Measurements from ENCODE around the gene ADAM10. TPM values are rescaled to one million over a fixed set of nuclear protein-coding genes. Genes with fewer than 3 reads are reported as not detected.

Gene ADAM10
- total RNA-seq, 1 donor from 2014 or later = 87.7 TPM

DNA sequence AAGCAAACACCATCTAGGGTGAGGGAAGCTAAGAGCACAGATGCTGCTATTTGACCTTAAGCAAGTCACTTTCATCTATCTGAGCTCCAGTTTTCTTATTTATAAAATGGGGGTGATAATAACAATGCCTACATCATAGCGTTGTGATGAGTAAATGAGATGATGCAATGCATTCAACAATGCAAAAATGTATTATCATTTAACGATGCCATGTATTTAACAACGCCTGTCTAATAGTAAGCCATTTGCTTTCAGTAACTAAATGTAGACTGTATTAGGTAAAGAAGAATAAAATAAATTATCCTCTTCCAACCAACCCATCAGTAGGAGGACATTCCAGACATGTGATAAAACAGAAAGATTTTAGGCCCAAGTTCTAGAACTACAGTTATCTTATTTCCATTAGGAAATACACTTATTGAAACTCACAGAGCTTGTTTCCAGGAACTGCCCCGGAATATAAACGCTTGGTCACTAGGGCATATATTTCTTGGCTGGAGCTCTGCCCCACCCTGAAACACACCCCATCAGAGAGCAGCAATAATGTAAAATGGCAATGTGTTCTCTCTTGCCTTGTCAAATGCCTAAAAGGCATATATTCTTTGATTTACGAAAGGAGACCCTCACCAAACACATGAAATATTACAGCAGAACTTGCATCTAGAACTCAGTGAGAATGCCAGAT, 189.5 kb downstream of the ADAM10 start:
- ChIA-PET CTCF (no interaction called here), POLR2A (no interaction called here)
- no peaks in the 10 kb centered on the region for H3K9me3 Mint-ChIP-seq
- no peaks in the 10 kb centered on the region for H3K4me1 Mint-ChIP-seq
- no peak overlapping the region for H3K27ac Mint-ChIP-seq
- no peak overlapping the region for H3K4me3 Mint-ChIP-seq
- TF ChIP-seq, protein P1, sequence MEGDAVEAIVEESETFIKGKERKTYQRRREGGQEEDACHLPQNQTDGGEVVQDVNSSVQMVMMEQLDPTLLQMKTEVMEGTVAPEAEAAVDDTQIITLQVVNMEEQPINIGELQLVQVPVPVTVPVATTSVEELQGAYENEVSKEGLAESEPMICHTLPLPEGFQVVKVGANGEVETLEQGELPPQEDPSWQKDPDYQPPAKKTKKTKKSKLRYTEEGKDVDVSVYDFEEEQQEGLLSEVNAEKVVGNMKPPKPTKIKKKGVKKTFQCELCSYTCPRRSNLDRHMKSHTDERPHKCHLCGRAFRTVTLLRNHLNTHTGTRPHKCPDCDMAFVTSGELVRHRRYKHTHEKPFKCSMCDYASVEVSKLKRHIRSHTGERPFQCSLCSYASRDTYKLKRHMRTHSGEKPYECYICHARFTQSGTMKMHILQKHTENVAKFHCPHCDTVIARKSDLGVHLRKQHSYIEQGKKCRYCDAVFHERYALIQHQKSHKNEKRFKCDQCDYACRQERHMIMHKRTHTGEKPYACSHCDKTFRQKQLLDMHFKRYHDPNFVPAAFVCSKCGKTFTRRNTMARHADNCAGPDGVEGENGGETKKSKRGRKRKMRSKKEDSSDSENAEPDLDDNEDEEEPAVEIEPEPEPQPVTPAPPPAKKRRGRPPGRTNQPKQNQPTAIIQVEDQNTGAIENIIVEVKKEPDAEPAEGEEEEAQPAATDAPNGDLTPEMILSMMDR (IDR thresholded peaks at IDR 0.05) = no peak
- DNase-seq (no peak), ATAC-seq (ENCODE audit: low read depth) (no peak)
- H3K27me3 Mint-ChIP-seq = peaks cover 3% of the 10 kb centered on the region
- intact Hi-C loops (cut with micrococcal nuclease) = no loop called here
- no peaks in the 10 kb centered on the region for H3K36me3 Mint-ChIP-seq (ENCODE audit: low read depth)

DNA sequence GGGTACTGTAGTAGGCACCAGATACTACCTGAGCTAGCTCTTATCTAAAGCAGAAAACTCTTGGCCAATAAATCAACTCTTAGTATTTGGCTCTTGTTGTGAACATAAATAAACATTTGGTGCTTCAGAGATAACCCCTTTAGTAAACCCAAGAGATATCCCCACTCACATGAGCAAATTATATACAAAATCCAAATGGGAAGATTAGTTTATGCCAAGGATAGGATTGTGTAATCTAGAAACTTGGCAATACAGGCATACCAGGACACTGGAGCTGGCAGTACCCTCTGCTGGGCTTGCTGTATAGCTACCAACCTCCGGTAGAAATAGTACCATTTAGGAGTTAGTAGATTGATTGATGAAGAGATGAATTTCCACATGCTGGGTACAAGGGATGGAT, 190.7 kb downstream of the ADAM10 start:
- Mint-ChIP-seq H3K27ac (no peak overlapping the region), H3K4me3 (no peak overlapping the region), H3K36me3 (ENCODE audit: low read depth) (no peaks in the 10 kb centered on the region), H3K27me3 (peaks cover 3% of the 10 kb centered on the region), H3K9me3 (no peaks in the 10 kb centered on the region), H3K4me1 (no peaks in the 10 kb centered on the region)
- ATAC-seq (ENCODE audit: low read depth) = no peak
- DNase-seq = no peak
- POLR2A ChIA-PET = no interaction called here
- intact Hi-C loops (cut with micrococcal nuclease) = no loop called here
- CTCF ChIA-PET = no interaction called here
- TF ChIP-seq, protein P1 (IDR thresholded peaks at IDR 0.05) = no peak

DNA sequence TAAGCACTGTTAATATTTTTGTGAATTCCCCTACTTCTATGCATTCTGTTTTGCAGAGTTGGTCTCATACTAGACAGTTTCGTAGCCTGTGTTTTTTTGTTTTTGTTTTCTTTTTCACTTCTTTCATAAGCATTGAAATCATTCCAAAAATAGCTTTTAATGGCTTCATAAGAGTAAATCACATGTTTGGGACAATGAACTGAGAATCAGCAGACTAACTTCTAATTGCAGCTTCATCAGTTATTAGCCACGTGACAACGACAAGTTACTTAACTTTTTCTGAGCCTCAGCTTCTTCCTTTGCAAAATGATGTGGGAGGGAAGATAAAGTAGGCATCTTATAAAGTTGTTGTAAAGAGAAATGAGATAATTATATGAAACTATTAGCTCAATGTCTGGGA, 193.0 kb downstream of the ADAM10 start:
- intact Hi-C loops (cut with micrococcal nuclease) = no loop called here
- Mint-ChIP-seq H3K4me3 (no peak overlapping the region), H3K9me3 (no peaks in the 10 kb centered on the region), H3K27ac (no peak overlapping the region), H3K4me1 (peaks cover 2% of the 10 kb centered on the region), H3K36me3 (ENCODE audit: low read depth) (no peaks in the 10 kb centered on the region), H3K27me3 (peaks cover 17% of the 10 kb centered on the region)
- CTCF ChIA-PET = no interaction called here
- TF ChIP-seq, protein P1 (IDR thresholded peaks at IDR 0.05) = no peak
- POLR2A ChIA-PET = no interaction called here
- no peak for DNase-seq
- ATAC-seq (ENCODE audit: low read depth) = no peak

DNA sequence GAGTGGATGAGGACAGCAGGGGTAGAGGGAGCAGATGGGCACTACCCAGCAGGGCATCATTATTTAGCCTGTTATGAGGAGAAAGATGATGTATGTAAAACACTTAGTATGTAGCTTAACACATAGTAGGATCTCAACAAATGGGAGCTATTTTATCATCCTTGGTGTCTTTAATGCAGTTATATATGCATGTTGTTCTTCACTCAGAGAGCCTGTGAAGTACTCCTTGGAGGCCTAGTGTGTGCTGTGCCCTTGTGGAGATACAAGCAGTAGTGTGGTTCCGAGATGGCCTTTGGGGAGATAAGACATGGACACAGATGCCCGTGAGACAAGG, 193.5 kb downstream of the ADAM10 start:
- Mint-ChIP-seq H3K9me3 (no peaks in the 10 kb centered on the region), H3K27me3 (peaks cover 23% of the 10 kb centered on the region), H3K36me3 (ENCODE audit: low read depth) (no peaks in the 10 kb centered on the region), H3K4me3 (no peak overlapping the region), H3K4me1 (peaks cover 8% of the 10 kb centered on the region), H3K27ac (no peak overlapping the region)
- DNase-seq (no peak), ATAC-seq (ENCODE audit: low read depth) (no peak)
- CTCF ChIA-PET = no interaction called here
- TF ChIP-seq, protein P1 (IDR thresholded peaks at IDR 0.05) = no peak
- POLR2A ChIA-PET = no interaction called here
- intact Hi-C loops (cut with micrococcal nuclease) = no loop called here

DNA sequence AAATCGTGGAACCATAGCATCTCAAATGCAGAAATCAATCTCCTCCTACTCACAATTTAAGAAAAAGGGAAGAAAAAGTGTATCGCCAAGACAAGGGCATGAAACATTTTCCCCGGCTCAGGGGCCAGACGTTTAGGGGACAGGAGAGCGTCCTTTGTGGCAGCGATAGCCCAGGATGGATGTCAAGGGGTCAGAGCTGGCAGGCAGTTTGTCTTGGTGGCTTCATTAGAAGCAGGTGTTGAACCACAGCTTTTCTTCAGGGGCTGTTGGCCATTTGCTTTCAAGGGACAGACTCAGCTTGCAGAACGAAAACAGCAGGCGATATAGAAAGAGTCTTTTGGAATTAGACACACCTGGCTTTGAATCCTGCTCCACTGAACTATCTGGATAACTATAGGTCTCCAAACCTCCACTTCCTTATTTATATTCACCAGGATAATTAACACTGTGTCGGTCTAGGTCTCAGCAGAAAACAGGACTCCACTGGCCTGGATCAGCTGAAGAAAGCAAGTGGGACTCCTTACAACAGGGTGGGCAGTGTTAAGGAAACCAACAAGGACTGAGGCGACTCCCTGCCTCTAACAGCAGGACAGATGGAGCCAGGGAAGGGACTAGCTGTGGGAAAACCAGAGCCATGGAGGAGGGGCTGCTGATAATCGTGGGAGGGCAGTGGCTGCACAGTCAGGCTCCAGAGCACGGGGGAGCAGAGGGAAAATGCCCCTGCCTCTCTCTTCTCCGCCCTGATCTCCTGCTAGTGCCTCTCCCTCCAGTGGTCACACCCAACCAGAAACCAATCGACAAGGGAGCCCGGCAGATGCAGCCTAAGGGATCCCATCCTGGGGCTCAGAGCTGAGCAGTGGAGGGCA, 194.1 kb downstream of the ADAM10 start:
- Mint-ChIP-seq H3K27me3 (peaks cover 25% of the 10 kb centered on the region), H3K9me3 (no peaks in the 10 kb centered on the region), H3K36me3 (ENCODE audit: low read depth) (no peaks in the 10 kb centered on the region), H3K27ac (no peak overlapping the region), H3K4me3 (no peak overlapping the region), H3K4me1 (peaks cover 9% of the 10 kb centered on the region)
- ChIA-PET POLR2A (no interaction called here), CTCF (no interaction called here)
- no peak for DNase-seq
- intact Hi-C loops (cut with micrococcal nuclease) = no loop called here
- TF ChIP-seq, protein P1 (IDR thresholded peaks at IDR 0.05) = no peak
- no peak for ATAC-seq (ENCODE audit: low read depth)
